Midbrain (tissue), 1 donor: Measurements from ENCODE around the gene SPEM3.
A peak's percentile ranks its signal among the peaks of the same experiment; 100 is the strongest.

Source experiments
- DNase-seq: peaks from one replicate; lab custom pipeline; 2025; lab: John Stamatoyannopoulos, UW

SPEM3 gene

GRCh38 chr17:7421186-7421585 is 7.5 kb upstream of the SPEM3 start:
- DNase-seq = no peak

DNA sequence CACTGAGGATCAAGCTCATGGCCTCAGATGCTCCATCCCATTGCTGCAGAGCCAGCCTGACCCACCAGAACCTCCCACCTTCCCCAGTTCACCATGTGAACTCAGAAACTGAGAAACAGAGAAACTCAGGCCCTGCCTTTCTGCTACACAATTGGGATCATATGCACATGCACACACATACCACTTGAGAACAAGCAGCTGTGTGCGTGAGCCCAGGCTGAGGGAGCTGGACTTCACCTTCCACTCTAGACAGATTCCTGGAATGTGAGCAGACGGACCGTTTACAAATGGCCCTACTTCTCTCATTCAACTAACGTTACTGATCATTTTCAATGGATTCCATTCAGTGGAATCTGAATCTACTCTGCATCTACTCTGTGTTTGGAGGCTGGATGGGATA is 5.0 kb upstream of the SPEM3 start:
- no peak for DNase-seq

DNA sequence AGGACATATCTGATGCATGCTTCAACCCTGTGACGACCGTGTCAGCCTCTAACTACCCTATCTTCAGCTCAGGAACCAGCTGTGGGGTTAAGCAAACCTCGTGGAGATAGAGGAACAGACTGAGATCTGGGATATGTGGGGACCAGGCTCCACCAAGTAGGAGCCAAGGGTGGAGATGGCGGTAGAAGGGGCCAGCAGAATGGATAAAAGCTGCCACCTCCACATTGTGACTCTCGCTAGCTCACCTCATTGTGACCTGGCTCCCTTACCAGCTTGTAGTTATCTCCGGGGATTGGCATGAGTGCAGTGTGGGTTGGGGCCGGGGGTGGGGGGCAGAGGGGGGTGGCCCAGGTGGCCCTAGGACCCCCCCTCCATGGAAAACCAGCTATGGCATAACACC is 3.3 kb upstream of the SPEM3 start, which contains the start of gene SPEM2:
Gene SPEM2 (plus strand): TSS at position 301 of the 400 bp plus-strand sequence. CDS start 73 bp downstream, at position 374.
- DNase-seq = no peak

- DNase-seq = no peak
These were observed 2.9 kb upstream of the SPEM3 start for GRCh38 chr17:7425756-7426155.

DNA sequence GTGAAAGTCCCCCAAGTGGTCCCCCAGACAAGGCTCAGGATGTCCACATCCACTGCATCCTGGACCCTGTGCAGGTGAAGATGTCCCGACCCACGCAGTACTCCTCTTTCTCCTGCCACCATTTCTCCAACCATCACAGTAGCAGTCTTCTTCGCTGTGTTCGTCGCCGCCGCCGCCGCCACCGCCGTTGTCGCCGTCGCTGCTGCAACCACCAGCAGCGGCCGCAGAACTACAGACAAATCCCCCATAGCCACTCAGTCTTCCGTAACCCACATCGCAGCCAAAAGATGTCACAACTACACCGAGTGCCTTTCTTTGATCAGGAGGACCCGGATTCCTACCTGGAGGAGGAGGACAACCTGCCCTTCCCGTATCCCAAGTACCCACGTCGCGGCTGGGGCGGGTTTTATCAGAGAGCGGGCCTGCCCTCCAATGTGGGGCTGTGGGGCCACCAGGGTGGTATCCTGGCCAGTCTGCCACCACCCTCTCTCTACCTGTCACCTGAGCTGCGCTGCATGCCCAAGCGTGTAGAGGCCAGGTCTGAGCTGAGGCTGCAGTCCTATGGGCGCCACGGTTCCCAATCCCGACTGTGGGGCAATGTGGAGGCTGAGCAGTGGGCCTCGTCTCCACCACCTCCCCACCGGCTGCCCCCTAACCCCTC is 2.3 kb upstream of the SPEM3 start:
- DNase-seq = no peak

- no peak for DNase-seq
These were observed 1.7 kb upstream of the SPEM3 start for GRCh38 chr17:7426896-7427489.

DNA sequence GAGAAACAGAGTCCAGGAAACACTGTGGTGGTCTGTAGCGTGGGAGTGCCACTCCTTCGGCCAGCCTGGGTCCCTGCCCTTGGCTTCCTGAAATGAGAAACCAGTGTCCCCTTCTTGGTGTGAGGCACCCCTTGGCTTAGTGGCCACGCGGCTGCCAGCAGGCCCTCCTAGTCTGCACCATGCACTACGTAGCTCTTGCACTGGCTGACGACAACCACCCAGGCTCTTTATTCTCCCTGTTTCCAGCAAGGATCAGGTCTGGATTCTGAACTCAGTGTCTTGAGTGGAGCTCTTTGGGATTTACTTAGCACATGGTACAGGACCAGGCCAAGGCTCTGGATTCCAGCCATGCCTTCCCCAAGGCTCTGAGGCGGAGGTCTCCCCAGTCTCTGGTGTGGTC is 1.1 kb upstream of the SPEM3 start:
- no peak for DNase-seq

GRCh38 chr17:7429722-7430121 is 1.1 kb downstream of the SPEM3 start:
- DNase-seq = no peak

DNA sequence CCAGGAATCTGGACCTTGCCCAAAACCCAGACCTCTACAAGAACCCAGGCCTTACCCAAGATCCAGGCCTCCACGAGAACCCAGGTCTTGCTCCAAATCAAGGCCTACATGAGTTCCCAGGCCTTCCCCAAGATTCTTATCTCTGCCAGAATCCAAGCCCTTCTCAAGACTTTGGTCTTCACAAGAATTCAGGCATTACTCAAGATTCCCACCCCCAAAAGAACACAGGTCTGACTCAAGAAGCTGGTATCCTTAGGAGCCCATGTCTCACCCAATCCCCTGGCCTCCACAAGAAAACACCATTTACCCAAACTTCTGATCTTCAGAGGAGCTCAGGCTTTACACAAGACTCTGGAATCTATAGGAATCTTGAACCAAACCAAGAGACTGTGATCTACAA is 2.6 kb downstream of the SPEM3 start:
- no peak for DNase-seq

DNA sequence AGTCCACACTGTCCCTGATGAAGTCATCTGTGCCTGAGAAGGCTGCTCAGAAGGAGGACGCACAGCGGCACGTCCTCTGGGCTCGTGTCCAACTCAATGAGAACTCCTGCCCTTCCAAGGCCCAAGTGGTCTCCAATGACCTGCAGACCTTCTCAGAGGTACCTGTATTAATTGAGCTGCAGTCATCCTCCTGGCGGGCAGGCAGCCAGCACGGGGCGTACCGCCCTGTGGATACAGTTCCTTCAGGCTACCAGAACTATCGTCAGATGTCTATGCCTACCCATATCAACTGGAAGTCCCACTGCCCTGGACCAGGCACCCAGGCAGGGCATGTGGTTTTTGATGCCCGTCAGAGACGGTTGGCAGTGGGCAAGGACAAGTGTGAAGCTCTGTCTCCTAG is 3.6 kb downstream of the SPEM3 start:
- DNase-seq = no peak

- DNase-seq = no peak
These were observed 7.3 kb downstream of the SPEM3 start for GRCh38 chr17:7435676-7436555.

GRCh38 chr17:7436556-7437368 is 8.1 kb downstream of the SPEM3 start:
- peak; percentile 84 for DNase-seq

DNA sequence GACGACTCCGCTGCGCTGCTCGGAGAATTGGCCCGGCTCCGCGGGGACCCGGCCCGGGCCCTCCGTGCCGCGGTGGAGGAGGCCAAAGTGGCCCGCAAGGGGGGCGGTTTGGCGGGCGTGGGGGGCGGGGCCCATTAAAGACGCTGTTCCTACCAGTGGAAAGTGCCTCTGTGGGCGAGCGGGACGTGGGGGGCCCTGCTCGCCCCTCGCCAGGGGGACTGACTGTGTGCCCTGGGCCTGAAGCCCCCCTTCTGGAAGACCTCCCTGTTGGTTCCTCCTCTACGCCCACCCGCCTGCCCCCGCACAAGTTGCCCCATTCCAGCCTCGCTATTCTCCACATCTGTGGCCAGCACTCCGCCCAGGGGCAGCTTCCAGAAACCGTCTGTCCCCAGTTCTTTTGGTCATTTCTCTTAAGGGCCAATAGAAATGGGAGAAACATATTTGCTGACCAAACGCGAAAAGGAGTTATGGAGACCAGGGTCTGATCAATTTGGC is 8.8 kb downstream of the SPEM3 start:
- DNase-seq = no peak

- DNase-seq = peak; percentile 67
These were observed 9.4 kb downstream of the SPEM3 start for GRCh38 chr17:7437950-7438614.

GRCh38 chr17:7438656-7439460 is 10.2 kb downstream of the SPEM3 start:
- DNase-seq = no peak

DNA sequence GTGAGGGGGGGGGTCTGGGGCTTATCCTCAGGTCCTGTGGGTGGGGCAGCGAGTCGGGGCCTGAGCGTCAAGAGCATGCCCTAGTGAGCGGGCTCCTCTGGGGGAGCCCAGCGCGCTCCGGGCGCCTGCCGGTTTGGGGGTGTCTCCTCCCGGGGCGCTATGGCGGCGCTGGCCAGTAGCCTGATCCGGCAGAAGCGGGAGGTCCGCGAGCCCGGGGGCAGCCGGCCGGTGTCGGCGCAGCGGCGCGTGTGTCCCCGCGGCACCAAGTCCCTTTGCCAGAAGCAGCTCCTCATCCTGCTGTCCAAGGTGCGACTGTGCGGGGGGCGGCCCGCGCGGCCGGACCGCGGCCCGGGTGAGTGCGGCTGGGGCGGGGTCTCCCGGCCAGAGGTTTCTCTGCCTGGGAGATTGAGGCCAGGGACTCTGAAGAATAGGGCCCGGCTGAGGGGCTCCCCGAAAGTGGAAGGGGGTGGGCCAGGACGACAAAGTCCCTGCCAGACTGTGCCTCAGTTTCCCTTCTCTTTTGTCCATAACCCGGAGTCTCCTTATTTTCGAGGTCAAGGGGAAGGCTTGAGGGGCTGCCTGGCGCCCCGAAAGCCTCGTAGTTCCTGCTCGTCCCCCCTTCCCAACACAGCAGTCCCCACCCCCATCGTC is 10.9 kb downstream of the SPEM3 start, which contains the start of gene FGF11:
Gene FGF11 (plus strand): TSS at position 51 of the 651 bp plus-strand sequence. CDS start 109 bp downstream, at position 160.
- DNase-seq = no peak

GRCh38 chr17:7440113-7440833 is 11.6 kb downstream of the SPEM3 start:
- no peak for DNase-seq

DNA sequence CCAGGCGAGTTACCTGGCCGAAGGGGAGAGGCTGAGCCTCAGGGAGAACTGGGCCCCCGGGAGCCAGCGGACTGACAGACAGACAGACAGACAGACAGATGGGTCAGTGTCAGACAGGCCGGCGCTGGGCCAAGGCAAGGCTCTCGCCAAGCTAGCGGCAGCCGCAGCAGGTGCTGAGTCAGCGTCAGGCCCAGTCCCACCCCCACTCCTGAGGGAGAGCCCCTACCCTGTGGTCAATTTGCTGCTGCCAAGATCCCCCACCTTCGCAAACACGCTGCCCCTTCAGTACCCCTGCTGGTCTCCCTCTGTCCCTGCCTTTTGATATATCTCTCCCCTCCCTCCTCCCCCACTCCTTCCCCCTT is 12.2 kb downstream of the SPEM3 start:
- peak; percentile 21 for DNase-seq

DNA sequence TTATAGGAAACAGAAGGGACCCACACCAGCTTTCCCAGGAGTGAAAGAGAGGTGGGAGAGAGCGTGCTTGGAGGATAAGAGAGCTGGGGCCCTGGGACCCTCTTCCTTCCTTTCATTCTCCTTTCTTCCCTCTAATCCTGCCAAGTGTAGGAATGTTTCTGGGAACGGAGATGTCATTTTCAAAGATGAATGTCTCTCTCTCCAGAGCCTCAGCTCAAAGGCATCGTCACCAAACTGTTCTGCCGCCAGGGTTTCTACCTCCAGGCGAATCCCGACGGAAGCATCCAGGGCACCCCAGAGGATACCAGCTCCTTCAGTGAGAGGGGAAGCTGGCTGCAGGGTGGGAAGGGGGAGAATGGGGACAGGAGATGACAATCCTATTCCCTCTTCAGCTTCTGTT is 12.6 kb downstream of the SPEM3 start:
- DNase-seq = no peak
